Breast epithelium (tissue), 3 donors: Measurements from ENCODE around the gene SCNM1.

Experiments used
- CTCF ChIP-seq, 3 donors: fragments of 450-650 bp; IDR thresholded peaks; one replicate each; pipeline ENCODE4 v1.5.1; 2016 to 2017; ENCODE audit warnings: antibody characterized with exemption in 3 of 3, mild to moderate bottlenecking in 3 of 3, moderate library complexity in 3 of 3
- POLR2A ChIP-seq: fragments of 450-650 bp; IDR thresholded peaks from one replicate; pipeline ENCODE4 v1.6.1; 2016; ENCODE audit warnings: antibody characterized with exemption, mild to moderate bottlenecking, moderate library complexity

GRCh38 chr1:151143986-151144385 is 22.0 kb upstream of the SCNM1 start:
- TF ChIP-seq POLR2A (no peak), CTCF (IDR thresholded peaks at IDR 0.05) (no peak)
